Measurements from ENCODE around the gene SENP7.

DNA sequence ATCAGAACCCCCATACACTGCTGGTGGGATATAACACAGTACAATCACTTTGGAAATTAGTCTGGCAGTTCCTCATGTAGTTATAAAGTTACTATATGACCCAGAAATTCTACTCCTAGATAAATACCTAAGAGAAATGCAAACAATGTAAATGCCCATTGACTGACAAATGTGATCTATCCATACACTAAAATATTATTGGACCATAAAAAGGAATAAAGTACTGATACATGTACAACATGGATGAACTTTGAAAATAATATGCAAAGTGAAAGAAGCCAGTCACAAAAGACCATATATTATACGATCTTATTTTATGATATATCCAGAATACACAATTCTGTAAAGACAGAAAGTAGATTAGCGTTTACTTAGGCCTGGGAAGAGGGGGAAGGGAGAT, 200.5 kb downstream of the SENP7 start:
- TF ChIP-seq, protein P1, sequence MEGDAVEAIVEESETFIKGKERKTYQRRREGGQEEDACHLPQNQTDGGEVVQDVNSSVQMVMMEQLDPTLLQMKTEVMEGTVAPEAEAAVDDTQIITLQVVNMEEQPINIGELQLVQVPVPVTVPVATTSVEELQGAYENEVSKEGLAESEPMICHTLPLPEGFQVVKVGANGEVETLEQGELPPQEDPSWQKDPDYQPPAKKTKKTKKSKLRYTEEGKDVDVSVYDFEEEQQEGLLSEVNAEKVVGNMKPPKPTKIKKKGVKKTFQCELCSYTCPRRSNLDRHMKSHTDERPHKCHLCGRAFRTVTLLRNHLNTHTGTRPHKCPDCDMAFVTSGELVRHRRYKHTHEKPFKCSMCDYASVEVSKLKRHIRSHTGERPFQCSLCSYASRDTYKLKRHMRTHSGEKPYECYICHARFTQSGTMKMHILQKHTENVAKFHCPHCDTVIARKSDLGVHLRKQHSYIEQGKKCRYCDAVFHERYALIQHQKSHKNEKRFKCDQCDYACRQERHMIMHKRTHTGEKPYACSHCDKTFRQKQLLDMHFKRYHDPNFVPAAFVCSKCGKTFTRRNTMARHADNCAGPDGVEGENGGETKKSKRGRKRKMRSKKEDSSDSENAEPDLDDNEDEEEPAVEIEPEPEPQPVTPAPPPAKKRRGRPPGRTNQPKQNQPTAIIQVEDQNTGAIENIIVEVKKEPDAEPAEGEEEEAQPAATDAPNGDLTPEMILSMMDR (IDR thresholded peaks at IDR 0.05; ENCODE audit: low read depth, low read length): no peak
- no peak for TF ChIP-seq EZH2phosphoT487 (IDR thresholded peaks at IDR 0.05; ENCODE audit: low read depth)
